ENCODE results near the gene TMEM147. TPM values are rescaled to one million over a fixed set of nuclear protein-coding genes. Genes with fewer than 3 reads are reported as not detected.

TMEM147 gene
- total and polyA plus RNA-seq, 10 of the 15 experiments (the other 5 are each of a cell fraction or from before 2014, with no cell fraction given), result 53.4 to 145 (median 79.3) TPM

DNA sequence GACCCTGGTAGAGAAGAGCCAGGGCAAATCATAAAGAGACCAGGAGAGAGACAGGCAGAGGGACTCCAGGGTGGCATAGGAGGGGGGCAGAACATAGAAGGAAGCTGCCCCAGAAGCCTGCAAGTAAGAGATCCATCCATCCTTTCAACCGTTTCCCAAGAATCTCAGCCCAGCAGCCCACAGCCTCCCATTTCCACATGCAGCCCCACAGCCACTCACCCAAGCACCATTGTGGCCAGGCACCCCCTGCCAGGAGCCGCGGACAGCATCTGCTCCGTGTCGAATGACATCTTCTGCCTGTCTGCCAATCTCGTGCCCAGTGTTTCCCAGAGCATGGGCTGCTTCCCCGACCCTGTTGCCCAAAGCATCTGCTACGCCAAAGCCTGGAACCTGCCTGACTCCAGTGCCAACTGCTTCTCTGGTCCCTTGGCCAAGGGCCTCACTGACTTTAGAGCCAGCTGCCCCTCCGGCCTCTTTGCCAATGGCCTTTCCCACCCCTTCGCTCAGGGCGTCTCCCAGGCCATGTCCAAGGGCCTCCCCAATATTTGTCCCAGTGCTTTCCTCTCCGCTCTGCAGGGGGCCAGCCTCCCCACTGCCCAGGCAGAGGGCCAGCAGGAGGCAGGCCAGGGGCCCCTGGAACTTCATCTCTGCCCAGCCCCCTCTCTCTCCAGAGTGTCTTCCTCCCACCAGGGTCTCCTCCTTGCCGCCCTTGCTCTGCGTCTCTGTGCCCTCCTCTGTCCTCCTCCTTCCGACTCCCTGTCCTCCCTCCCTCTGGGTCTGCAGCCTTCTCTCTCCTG is 32.4 kb upstream of the TMEM147 start:
- Histone ChIP-seq H3K4me2 (ENCODE audit: control insufficient read depth, insufficient read depth) (no peak overlapping the region), H3K27me3 (replicated peaks in 1 of 2; ENCODE audit: control insufficient read depth in 2 of 2, insufficient read depth in 2 of 2, low read length in 1 of 2) (no peaks in the 10 kb centered on the region; a peak in 1 of 4 replicates), H4K20me1 (ENCODE audit: control insufficient read depth, insufficient read depth) (no peaks in the 10 kb centered on the region), H3K9me3 (replicated peaks; ENCODE audit: control insufficient read depth, insufficient read depth, low read length) (no peaks in the 10 kb centered on the region), H3K9ac (ENCODE audit: control insufficient read depth, insufficient read depth, low read length) (no peak overlapping the region), H3K4me3 (no peak overlapping the region), H3K36me3 (ENCODE audit: control insufficient read depth in 2 of 2, insufficient read depth in 2 of 2, low read length in 1 of 2) (no peaks in the 10 kb centered on the region), H3K27ac (ENCODE audit: control insufficient read depth, insufficient read depth) (no peak overlapping the region), H2AFZ (ENCODE audit: control insufficient read depth, low read depth, low read length) (no peak overlapping the region), H3K79me2 (ENCODE audit: control insufficient read depth, insufficient read depth, low read length) (no peaks in the 10 kb centered on the region), H3K4me1 (ENCODE audit: control insufficient read depth, insufficient read depth, low read length) (peaks cover 3% of the 10 kb centered on the region; the same call in 1 of the 2 replicates)
- POLR2A ChIA-PET, result no interaction called here
- BruUV-seq (replicated peaks), result no TSS peak
- TF ChIP-seq, protein P1, sequence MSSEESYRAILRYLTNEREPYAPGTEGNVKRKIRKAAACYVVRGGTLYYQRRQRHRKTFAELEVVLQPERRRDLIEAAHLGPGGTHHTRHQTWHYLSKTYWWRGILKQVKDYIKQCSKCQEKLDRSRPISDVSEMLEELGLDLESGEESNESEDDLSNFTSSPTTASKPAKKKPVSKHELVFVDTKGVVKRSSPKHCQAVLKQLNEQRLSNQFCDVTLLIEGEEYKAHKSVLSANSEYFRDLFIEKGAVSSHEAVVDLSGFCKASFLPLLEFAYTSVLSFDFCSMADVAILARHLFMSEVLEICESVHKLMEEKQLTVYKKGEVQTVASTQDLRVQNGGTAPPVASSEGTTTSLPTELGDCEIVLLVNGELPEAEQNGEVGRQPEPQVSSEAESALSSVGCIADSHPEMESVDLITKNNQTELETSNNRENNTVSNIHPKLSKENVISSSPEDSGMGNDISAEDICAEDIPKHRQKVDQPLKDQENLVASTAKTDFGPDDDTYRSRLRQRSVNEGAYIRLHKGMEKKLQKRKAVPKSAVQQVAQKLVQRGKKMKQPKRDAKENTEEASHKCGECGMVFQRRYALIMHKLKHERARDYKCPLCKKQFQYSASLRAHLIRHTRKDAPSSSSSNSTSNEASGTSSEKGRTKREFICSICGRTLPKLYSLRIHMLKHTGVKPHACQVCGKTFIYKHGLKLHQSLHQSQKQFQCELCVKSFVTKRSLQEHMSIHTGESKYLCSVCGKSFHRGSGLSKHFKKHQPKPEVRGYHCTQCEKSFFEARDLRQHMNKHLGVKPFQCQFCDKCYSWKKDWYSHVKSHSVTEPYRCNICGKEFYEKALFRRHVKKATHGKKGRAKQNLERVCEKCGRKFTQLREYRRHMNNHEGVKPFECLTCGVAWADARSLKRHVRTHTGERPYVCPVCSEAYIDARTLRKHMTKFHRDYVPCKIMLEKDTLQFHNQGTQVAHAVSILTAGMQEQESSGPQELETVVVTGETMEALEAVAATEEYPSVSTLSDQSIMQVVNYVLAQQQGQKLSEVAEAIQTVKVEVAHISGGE (CRISPR knock-in tag; IDR thresholded peaks at IDR 0.05), result no peak
- no peak for TF ChIP-seq NFYB (IDR thresholded peaks at IDR 0.05; ENCODE audit: insufficient read depth, low read depth, low read length)
- TF ChIP-seq ZNF384 (IDR thresholded peaks at IDR 0.05; ENCODE audit: borderline replicate concordance, low read depth, low read length), result no peak
- RAD21 ChIA-PET (ENCODE audit: unreplicated experiment), result no interaction called here
- SMC1A ChIA-PET (ENCODE audit: uncharacterized antibody, unreplicated experiment), result no interaction called here
- intact Hi-C loops (cut with micrococcal nuclease; ENCODE audit: unreplicated experiment), result no loop called here
- WGBS (ENCODE audit: insufficient coverage, insufficient replicate concordance, low lambda C conversion rate, missing lambda C conversion rate), result 53% methylated on average over 15 of the region's 15 CpGs
- CTCF ChIA-PET, result no interaction called here
- in situ Hi-C loops (cut with MboI), result no loop called here
- ATAC-seq, result no peak
- FAIRE-seq, result no peak
- DNase-seq (ENCODE audit: low read depth, low spot score), result no peak

All from GM12878 (cell line).